OCI-LY3 (cell line): ENCODE data around the gene AQP12A.

Experiments used
- CTCF ChIP-seq: fragments of 200-600, 300-600 bp; sonication (generic); IDR thresholded peaks from 2 replicates; pipeline ENCODE4 v1.5.1; 2014; ENCODE audit warnings: antibody characterized with exemption, low read length, low read depth
- EZH2phosphoT487 ChIP-seq: fragments of 200-600 bp; shearing (Covaris generic); IDR thresholded peaks from 2 replicates; pipeline ENCODE4 v1.6.1; 2018; ENCODE audit warnings: antibody characterized with exemption, mixed run types, low read depth

GRCh38 chr2:240739797-240740196, 48.1 kb downstream of the AQP12A start:
- TF ChIP-seq CTCF (no peak), EZH2phosphoT487 (no peak)
